ENCODE measurements around the gene MLLT6. TPM values are rescaled to one million over a fixed set of nuclear protein-coding genes. Genes with fewer than 3 reads are reported as not detected.

MLLT6 gene
- total and polyA plus RNA-seq, 2 of the 13 experiments (the other 11 are each of a cell fraction or from before 2014, with no cell fraction given): 50.7 to 69.5 TPM

DNA sequence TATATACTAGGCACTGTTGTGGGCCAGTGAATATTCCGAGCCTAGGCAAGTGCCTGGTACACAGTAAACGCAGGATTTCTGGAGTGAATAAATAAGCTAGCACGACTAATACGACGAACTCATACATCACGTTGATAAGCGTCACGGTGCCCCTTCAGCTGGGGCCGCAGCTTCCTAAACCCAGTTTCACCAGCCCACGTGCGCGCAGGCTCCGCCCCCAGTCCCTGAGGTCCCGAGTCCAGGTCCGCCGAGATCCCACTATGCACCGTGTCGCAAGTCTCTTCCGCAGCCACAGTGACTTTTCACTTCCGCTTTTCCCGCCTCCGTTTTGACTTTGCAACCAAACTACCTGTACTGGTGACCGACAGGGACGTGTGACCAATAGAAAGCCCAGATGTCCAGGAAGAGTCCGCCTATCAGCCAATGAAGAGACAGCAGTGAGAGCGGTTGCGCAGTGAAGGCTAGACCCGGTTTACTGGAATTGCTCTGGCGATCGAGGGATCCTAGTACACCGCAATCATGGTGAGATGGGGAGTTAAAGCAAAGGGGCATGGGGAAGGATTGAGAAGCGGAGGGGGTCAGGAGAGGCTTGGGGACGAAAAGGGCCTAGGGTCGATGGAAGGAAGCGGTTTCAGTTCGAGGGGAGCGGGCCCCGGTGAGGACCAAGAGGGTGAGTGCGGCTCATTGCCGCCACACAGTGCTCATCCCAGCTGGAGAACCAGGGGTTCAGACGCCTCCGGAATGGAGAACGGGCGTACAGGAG is 47.4 kb downstream of the MLLT6 start, which contains the start of gene PSMB3 (continued):
- TF ChIP-seq, protein P1, sequence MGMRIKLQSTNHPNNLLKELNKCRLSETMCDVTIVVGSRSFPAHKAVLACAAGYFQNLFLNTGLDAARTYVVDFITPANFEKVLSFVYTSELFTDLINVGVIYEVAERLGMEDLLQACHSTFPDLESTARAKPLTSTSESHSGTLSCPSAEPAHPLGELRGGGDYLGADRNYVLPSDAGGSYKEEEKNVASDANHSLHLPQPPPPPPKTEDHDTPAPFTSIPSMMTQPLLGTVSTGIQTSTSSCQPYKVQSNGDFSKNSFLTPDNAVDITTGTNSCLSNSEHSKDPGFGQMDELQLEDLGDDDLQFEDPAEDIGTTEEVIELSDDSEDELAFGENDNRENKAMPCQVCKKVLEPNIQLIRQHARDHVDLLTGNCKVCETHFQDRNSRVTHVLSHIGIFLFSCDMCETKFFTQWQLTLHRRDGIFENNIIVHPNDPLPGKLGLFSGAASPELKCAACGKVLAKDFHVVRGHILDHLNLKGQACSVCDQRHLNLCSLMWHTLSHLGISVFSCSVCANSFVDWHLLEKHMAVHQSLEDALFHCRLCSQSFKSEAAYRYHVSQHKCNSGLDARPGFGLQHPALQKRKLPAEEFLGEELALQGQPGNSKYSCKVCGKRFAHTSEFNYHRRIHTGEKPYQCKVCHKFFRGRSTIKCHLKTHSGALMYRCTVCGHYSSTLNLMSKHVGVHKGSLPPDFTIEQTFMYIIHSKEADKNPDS (CRISPR knock-in tag; IDR thresholded peaks at IDR 0.05): no peak
- TF ChIP-seq ARNTL (CRISPR knock-in tag; IDR thresholded peaks at IDR 0.05) (peak; percentile 93), RXRA (CRISPR knock-in tag; IDR thresholded peaks at IDR 0.05) (no peak; the same call in 1 of the 2 replicates), ZXDC (CRISPR knock-in tag; IDR thresholded peaks at IDR 0.05) (no peak), TRAFD1 (CRISPR knock-in tag; IDR thresholded peaks at IDR 0.05; ENCODE audit: borderline replicate concordance) (no peak; the same call in 1 of the 2 replicates), FLYWCH1 (CRISPR knock-in tag; IDR thresholded peaks at IDR 0.05) (0 out of 2 replicates have a peak, but pooled peaks have one; percentile 70), ZNF441 (CRISPR knock-in tag; IDR thresholded peaks at IDR 0.05; ENCODE audit: borderline replicate concordance) (no peak), WIZ (CRISPR knock-in tag; IDR thresholded peaks at IDR 0.05) (no peak; the same call in 1 of the 2 replicates), KDM5B (CRISPR knock-in tag; IDR thresholded peaks at IDR 0.05; ENCODE audit: borderline replicate concordance) (0 out of 2 replicates have a peak, but pooled peaks have one; percentile 35), FOXO4 (CRISPR knock-in tag; conservative IDR thresholded peaks at IDR 0.05) (no peak), RARG (CRISPR knock-in tag; IDR thresholded peaks at IDR 0.05; ENCODE audit: low read depth) (peak; percentile 89; the same call in 1 of the 2 replicates), SALL1 (CRISPR knock-in tag; IDR thresholded peaks at IDR 0.05) (peak; percentile 69), PHF20 (CRISPR knock-in tag; IDR thresholded peaks at IDR 0.05) (peak; percentile 98), ZMAT3 (CRISPR knock-in tag; conservative IDR thresholded peaks at IDR 0.05) (no peak), SP140L (CRISPR knock-in tag; IDR thresholded peaks at IDR 0.05; ENCODE audit: borderline replicate concordance) (no peak), THYN1 (CRISPR knock-in tag; IDR thresholded peaks at IDR 0.05; ENCODE audit: borderline replicate concordance, low read depth) (no peak)

Measured in HepG2 (cell line).